B cell (primary cell): Measurements from ENCODE around the gene CINP. TPM values are rescaled to one million over a fixed set of nuclear protein-coding genes. Genes with fewer than 3 reads are reported as not detected.

Source experiments
- ATAC-seq: fragments of 200-7000 bp; cut with Tn5 transposase; one replicate; pipeline ENCODE4 v1.10.0; 2021; ENCODE audit warnings: low read depth, mild to moderate bottlenecking, moderate number of reproducible peaks, moderate library complexity
- CTCF ChIA-PET: fragments of 350-600 bp; sonication (Branson Sonifier 250); formaldehyde crosslinking; loops from one replicate; lab custom pipeline; 2021; ENCODE audit warnings: antibody characterized with exemption, inconsistent platforms; lab: Charles Lee
- POLR2A ChIA-PET: fragments of 350-600 bp; sonication (Branson Sonifier 250); formaldehyde crosslinking; loops from one replicate; lab custom pipeline; 2021; ENCODE audit warnings: antibody characterized with exemption; lab: Charles Lee
- DNase-seq: peaks from one replicate; pipeline ENCODE4 v3.0.0; 2013
- H2AFZ ChIP-seq: 2 replicates; pipeline ENCODE4 v1.6.1; 2012; ENCODE audit warnings: mild to moderate bottlenecking, low read depth, low read length; ENCODE audit not compliant: insufficient read depth, poor library complexity, severe bottlenecking
- H3K27ac ChIP-seq, 2 donors: 1 replicate in 1 of 2; 2 replicates in 1 of 2; pipeline ENCODE4 v1.5.1; 2012 to 2013; ENCODE audit warnings: low read length in 2 of 2, mild to moderate bottlenecking in 2 of 2, moderate library complexity in 1 of 2
- H3K27me3 ChIP-seq, 4 experiments: fragments of 200-600 bp in 1 of 4; sonication (generic) in 1 of 4; replicated peaks in 1 of 4; 1 replicate in 2 of 4; 2 replicates in 2 of 4; pipeline versions ENCODE4 v1.6.1 to v1.7.0; 2013 to 2016; ENCODE audit warnings: low read length in 3 of 4, mild to moderate bottlenecking in 2 of 4, mixed read lengths in 1 of 4, moderate library complexity in 1 of 4; ENCODE audit not compliant: insufficient read depth in 4 of 4, control insufficient read depth in 3 of 4; ENCODE audit errors: control extremely low read depth in 1 of 4
- H3K36me3 ChIP-seq, 2 experiments: replicated peaks in 1 of 2; 1 replicate in 1 of 2; 2 replicates in 1 of 2; pipeline versions ENCODE4 v1.6.1 to v1.7.1; 2013; ENCODE audit warnings: low read length in 1 of 2; ENCODE audit not compliant: insufficient read depth in 2 of 2, control insufficient read depth in 1 of 2; ENCODE audit errors: control extremely low read depth in 1 of 2, extremely low read depth in 1 of 2
- H3K4me1 ChIP-seq, 2 donors: fragments of 200-600 bp in 1 of 2; sonication (generic) in 1 of 2; 1 replicate in 1 of 2; 2 replicates in 1 of 2; pipeline versions ENCODE4 v1.5.1 to v1.6.1; 2013 to 2017; ENCODE audit warnings: low read length in 2 of 2; ENCODE audit not compliant: control insufficient read depth in 2 of 2, insufficient read depth in 2 of 2
- H3K4me2 ChIP-seq: replicated peaks from 2 replicates; pipeline ENCODE3; 2012; ENCODE audit warnings: mild to moderate bottlenecking, low read depth, low read length; ENCODE audit not compliant: poor library complexity, severe bottlenecking
- H3K4me3 ChIP-seq, 5 experiments: fragments of 200-600 bp in 1 of 5; sonication (generic) in 1 of 5; 1 replicate in 3 of 5; 2 replicates in 2 of 5; pipeline versions ENCODE4 v1.5.1 to v1.7.0; 2011 to 2016; ENCODE audit warnings: low read length in 4 of 5, mild to moderate bottlenecking in 4 of 5, low read depth in 2 of 5, control low read depth in 1 of 5, moderate library complexity in 1 of 5; ENCODE audit not compliant: insufficient read depth in 1 of 5; ENCODE audit errors: control extremely low read depth in 1 of 5, extremely low read depth in 1 of 5
- H3K79me2 ChIP-seq: fragments of 200-600 bp; sonication (generic); one replicate; pipeline ENCODE4 v1.6.0; 2016; ENCODE audit warnings: low read length; ENCODE audit not compliant: control insufficient read depth, insufficient read depth
- H3K9ac ChIP-seq: fragments of 200-600 bp; sonication (generic); 2 replicates; pipeline ENCODE4 v1.6.1; 2017; ENCODE audit warnings: mild to moderate bottlenecking, low read length, moderate library complexity
- H3K9me3 ChIP-seq, 3 donors: one replicate each; pipeline versions ENCODE4 v1.6.1 to v1.7.1; 2013; ENCODE audit warnings: low read length in 2 of 3; ENCODE audit not compliant: control insufficient read depth in 2 of 3, insufficient read depth in 1 of 3; ENCODE audit errors: control extremely low read depth in 1 of 3
- H4K20me1 ChIP-seq: 2 replicates; pipeline ENCODE4 v1.6.0; 2012; ENCODE audit warnings: mild to moderate bottlenecking, low read length; ENCODE audit not compliant: insufficient read depth, control insufficient read depth, poor library complexity, severe bottlenecking
- H3K27ac Mint-ChIP-seq: one replicate; pipeline ENCODE4 v1.8.0; 2021; ENCODE audit warnings: mixed read lengths
- H3K27me3 Mint-ChIP-seq: one replicate; pipeline ENCODE4 v1.8.0; 2021; ENCODE audit warnings: mixed read lengths
- H3K4me1 Mint-ChIP-seq: one replicate; pipeline ENCODE4 v1.8.0; 2021; ENCODE audit warnings: mixed read lengths
- H3K4me3 Mint-ChIP-seq: one replicate; pipeline ENCODE4 v1.8.0; 2021; ENCODE audit warnings: mixed read lengths
- H3K9me3 Mint-ChIP-seq: one replicate; pipeline ENCODE4 v1.8.0; 2022; ENCODE audit warnings: mixed read lengths; ENCODE audit not compliant: insufficient read depth
- CTCF ChIP-seq: fragments of 200-600 bp; IDR thresholded peaks from one replicate; pipeline ENCODE4 v1.8.0; 2022; ENCODE audit warnings: antibody characterized with exemption, mild to moderate bottlenecking
- EZH2 ChIP-seq: IDR thresholded peaks from 2 replicates; pipeline ENCODE4 v1.6.1; 2012; ENCODE audit warnings: borderline replicate concordance, low read depth, mild to moderate bottlenecking, moderate library complexity, low read length; ENCODE audit not compliant: insufficient read depth, poor library complexity, severe bottlenecking
- WGBS: methylation state at CpG from one replicate; pipeline ENCODE4 v1.1.5; 2013; ENCODE audit warnings: missing lambda C conversion rate; ENCODE audit not compliant: insufficient coverage; 5-methylcytosine and 5-hydroxymethylcytosine counted together
- intact Hi-C: fragments of 100-400 bp; cut with micrococcal nuclease; formaldehyde crosslinking; loops from one replicate; pipeline ENCODE4 v1.10.0; 2022
- polyA plus RNA-seq: library from polyadenylated mRNA; depleted of rRNA; stranded (reverse); fragments of >200 nt; gene quantifications from 2 replicates; pipeline ENCODE4 v1.2.3, GENCODE V29; 2012
- total RNA-seq, 2 donors: library from RNA; stranded (reverse); fragments of 120-200 nt in 1 of 2; gene quantifications; 1 replicate in 1 of 2; 2 replicates in 1 of 2; pipeline versions ENCODE4 v1.2.3 to v1.2.4, GENCODE V29; 2013 to 2022

The CINP gene
- total and polyA plus RNA-seq, 2 donors (not counting 1 experiment from before 2014, with no cell fraction given) = 21.9 to 28.8 TPM

DNA sequence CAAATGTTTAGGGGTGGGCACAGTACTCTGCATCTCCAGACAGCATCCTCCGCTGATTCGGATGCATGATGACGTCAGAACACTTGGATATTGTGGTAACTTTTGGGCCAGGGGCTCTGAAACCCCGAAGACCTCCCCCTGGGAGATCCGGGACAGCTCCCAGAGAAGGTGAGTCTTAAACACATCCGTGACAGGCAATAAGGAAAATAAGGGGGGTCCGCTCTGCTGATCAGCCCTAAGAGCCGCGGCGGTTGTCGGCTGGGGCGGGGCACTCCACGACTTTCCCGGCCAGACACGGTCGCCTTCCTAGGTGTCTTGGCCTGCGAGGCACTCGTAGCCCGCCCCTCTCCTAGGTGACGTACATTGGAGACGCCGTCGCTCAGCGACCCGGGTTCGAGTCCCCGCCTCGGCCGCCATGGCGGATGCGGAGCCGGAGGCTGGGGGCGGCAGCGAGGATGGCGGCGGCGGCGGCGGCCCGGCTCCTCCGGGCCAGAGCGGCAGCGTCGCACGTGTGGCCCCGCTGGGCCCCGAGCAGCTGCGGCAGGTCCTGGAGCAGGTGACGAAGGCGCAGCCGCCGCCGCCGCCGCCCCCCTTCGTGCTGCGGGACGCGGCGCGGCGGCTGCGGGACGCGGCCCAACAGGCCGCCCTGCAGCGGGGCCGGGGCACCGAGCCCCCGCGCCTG lies 43.2 kb downstream of the CINP start, which contains the start of gene ZNF839:
TSS of gene ZNF839 (plus strand) at position 396 of the 682 bp plus-strand sequence. CDS start at position 416, 20 bp downstream.
- H3K4me2 ChIP-seq = peak within 1 kb of the TSS; percentile 77
- no peaks in the 10 kb centered on the region for H3K9me3 ChIP-seq
- peaks cover 60% of the 10 kb centered on the region for H3K4me1 Mint-ChIP-seq
- peak within 1 kb of the TSS; percentile 65 to 98 (median 84) for H3K4me3 ChIP-seq
- no peaks in the 10 kb centered on the region for H3K27me3 Mint-ChIP-seq
- DNase-seq (peak; percentile 95), ATAC-seq (peak; percentile 68)
- intact Hi-C loops = loop anchor here (1.0 to 5.0 kb wide), 8 partner anchors 15 to 1013 kb away; partner anchors contain the start of genes CINP, EIF5, MOK and PPP2R5C
- TF ChIP-seq EZH2 = no peak
- no peak for TF ChIP-seq CTCF
- no peaks in the 10 kb centered on the region for H3K79me2 ChIP-seq
- peak within 1 kb of the TSS; percentile 97 for H3K27ac Mint-ChIP-seq
- peak within 1 kb of the TSS; percentile 96 for H3K4me3 Mint-ChIP-seq
- no peaks in the 10 kb centered on the region for H3K27me3 ChIP-seq
- ChIA-PET POLR2A (interaction anchor here (0.6 kb wide), 1 partner anchor 273 kb away, joined by 3 read pairs; no protein-coding TSS in a partner anchor), CTCF (interaction anchor here (0.6 to 3.3 kb wide), 4 partner anchors 13 to 43 kb away, joined by 3 to 48 read pairs (median 10); partner anchors contain the start of genes CINP, MOK and TECPR2)
- H3K9ac ChIP-seq = peak within 1 kb of the TSS; percentile 72
- H3K4me1 ChIP-seq = peaks cover 32 to 46% of the 10 kb centered on the region in 2 donors
- H3K9me3 Mint-ChIP-seq = no peaks in the 10 kb centered on the region
- H2AFZ ChIP-seq = peak within 1 kb of the TSS; percentile 74
- H3K27ac ChIP-seq = peak within 1 kb of the TSS; percentile 92 to 95
- H3K36me3 ChIP-seq = no peaks in the 10 kb centered on the region
- H4K20me1 ChIP-seq = no peaks in the 10 kb centered on the region
- WGBS = under 1% methylated on average over 71 of the region's 71 CpGs
